B cell (primary cell): ENCODE measurements around the gene ZNF732. TPM values are rescaled to one million over a fixed set of nuclear protein-coding genes. Genes with fewer than 3 reads are reported as not detected.

Experiments
- ATAC-seq: fragments of 200-7000 bp; cut with Tn5 transposase; one replicate; pipeline ENCODE4 v1.10.0; 2021; ENCODE audit warnings: low read depth, mild to moderate bottlenecking, moderate number of reproducible peaks, moderate library complexity
- CTCF ChIA-PET: fragments of 350-600 bp; sonication (Branson Sonifier 250); formaldehyde crosslinking; loops from one replicate; lab custom pipeline; 2021; ENCODE audit warnings: antibody characterized with exemption, inconsistent platforms; lab: Charles Lee
- POLR2A ChIA-PET: fragments of 350-600 bp; sonication (Branson Sonifier 250); formaldehyde crosslinking; loops from one replicate; lab custom pipeline; 2021; ENCODE audit warnings: antibody characterized with exemption; lab: Charles Lee
- DNase-seq: peaks from one replicate; pipeline ENCODE4 v3.0.0; 2013
- H2AFZ ChIP-seq: 2 replicates; pipeline ENCODE4 v1.6.1; 2012; ENCODE audit warnings: mild to moderate bottlenecking, low read depth, low read length; ENCODE audit not compliant: insufficient read depth, poor library complexity, severe bottlenecking
- H3K27ac ChIP-seq, 2 donors: 1 replicate in 1 of 2; 2 replicates in 1 of 2; pipeline ENCODE4 v1.5.1; 2012 to 2013; ENCODE audit warnings: low read length in 2 of 2, mild to moderate bottlenecking in 2 of 2, moderate library complexity in 1 of 2
- H3K27me3 ChIP-seq, 4 experiments: fragments of 200-600 bp in 1 of 4; sonication (generic) in 1 of 4; replicated peaks in 1 of 4; 1 replicate in 2 of 4; 2 replicates in 2 of 4; pipeline versions ENCODE4 v1.6.1 to v1.7.0; 2013 to 2016; ENCODE audit warnings: low read length in 3 of 4, mild to moderate bottlenecking in 2 of 4, mixed read lengths in 1 of 4, moderate library complexity in 1 of 4; ENCODE audit not compliant: insufficient read depth in 4 of 4, control insufficient read depth in 3 of 4; ENCODE audit errors: control extremely low read depth in 1 of 4
- H3K36me3 ChIP-seq, 2 experiments: replicated peaks in 1 of 2; 1 replicate in 1 of 2; 2 replicates in 1 of 2; pipeline versions ENCODE4 v1.6.1 to v1.7.1; 2013; ENCODE audit warnings: low read length in 1 of 2; ENCODE audit not compliant: insufficient read depth in 2 of 2, control insufficient read depth in 1 of 2; ENCODE audit errors: control extremely low read depth in 1 of 2, extremely low read depth in 1 of 2
- H3K4me1 ChIP-seq, 2 donors: fragments of 200-600 bp in 1 of 2; sonication (generic) in 1 of 2; 1 replicate in 1 of 2; 2 replicates in 1 of 2; pipeline versions ENCODE4 v1.5.1 to v1.6.1; 2013 to 2017; ENCODE audit warnings: low read length in 2 of 2; ENCODE audit not compliant: control insufficient read depth in 2 of 2, insufficient read depth in 2 of 2
- H3K4me2 ChIP-seq: replicated peaks from 2 replicates; pipeline ENCODE3; 2012; ENCODE audit warnings: mild to moderate bottlenecking, low read depth, low read length; ENCODE audit not compliant: poor library complexity, severe bottlenecking
- H3K4me3 ChIP-seq, 5 experiments: fragments of 200-600 bp in 1 of 5; sonication (generic) in 1 of 5; 1 replicate in 3 of 5; 2 replicates in 2 of 5; pipeline versions ENCODE4 v1.5.1 to v1.7.0; 2011 to 2016; ENCODE audit warnings: low read length in 4 of 5, mild to moderate bottlenecking in 4 of 5, low read depth in 2 of 5, control low read depth in 1 of 5, moderate library complexity in 1 of 5; ENCODE audit not compliant: insufficient read depth in 1 of 5; ENCODE audit errors: control extremely low read depth in 1 of 5, extremely low read depth in 1 of 5
- H3K79me2 ChIP-seq: fragments of 200-600 bp; sonication (generic); one replicate; pipeline ENCODE4 v1.6.0; 2016; ENCODE audit warnings: low read length; ENCODE audit not compliant: control insufficient read depth, insufficient read depth
- H3K9ac ChIP-seq: fragments of 200-600 bp; sonication (generic); 2 replicates; pipeline ENCODE4 v1.6.1; 2017; ENCODE audit warnings: mild to moderate bottlenecking, low read length, moderate library complexity
- H3K9me3 ChIP-seq, 3 donors: one replicate each; pipeline versions ENCODE4 v1.6.1 to v1.7.1; 2013; ENCODE audit warnings: low read length in 2 of 3; ENCODE audit not compliant: control insufficient read depth in 2 of 3, insufficient read depth in 1 of 3; ENCODE audit errors: control extremely low read depth in 1 of 3
- H4K20me1 ChIP-seq: 2 replicates; pipeline ENCODE4 v1.6.0; 2012; ENCODE audit warnings: mild to moderate bottlenecking, low read length; ENCODE audit not compliant: insufficient read depth, control insufficient read depth, poor library complexity, severe bottlenecking
- H3K27ac Mint-ChIP-seq: one replicate; pipeline ENCODE4 v1.8.0; 2021; ENCODE audit warnings: mixed read lengths
- H3K27me3 Mint-ChIP-seq: one replicate; pipeline ENCODE4 v1.8.0; 2021; ENCODE audit warnings: mixed read lengths
- H3K4me1 Mint-ChIP-seq: one replicate; pipeline ENCODE4 v1.8.0; 2021; ENCODE audit warnings: mixed read lengths
- H3K4me3 Mint-ChIP-seq: one replicate; pipeline ENCODE4 v1.8.0; 2021; ENCODE audit warnings: mixed read lengths
- H3K9me3 Mint-ChIP-seq: one replicate; pipeline ENCODE4 v1.8.0; 2022; ENCODE audit warnings: mixed read lengths; ENCODE audit not compliant: insufficient read depth
- EZH2 ChIP-seq: IDR thresholded peaks from 2 replicates; pipeline ENCODE4 v1.6.1; 2012; ENCODE audit warnings: borderline replicate concordance, low read depth, mild to moderate bottlenecking, moderate library complexity, low read length; ENCODE audit not compliant: insufficient read depth, poor library complexity, severe bottlenecking
- WGBS: methylation state at CpG from one replicate; pipeline ENCODE4 v1.1.5; 2013; ENCODE audit warnings: missing lambda C conversion rate; ENCODE audit not compliant: insufficient coverage; 5-methylcytosine and 5-hydroxymethylcytosine counted together
- intact Hi-C: fragments of 100-400 bp; cut with micrococcal nuclease; formaldehyde crosslinking; loops from one replicate; pipeline ENCODE4 v1.10.0; 2022
- polyA minus RNA-seq: library from RNA; depleted of rRNA, polyadenylated mRNA; stranded (reverse); fragments of >200 nt; gene quantifications from 2 replicates; pipeline ENCODE4 v1.2.3, GENCODE V29; 2012
- polyA plus RNA-seq: library from polyadenylated mRNA; depleted of rRNA; stranded (reverse); fragments of >200 nt; gene quantifications from 2 replicates; pipeline ENCODE4 v1.2.3, GENCODE V29; 2012
- total RNA-seq, 2 donors: library from RNA; stranded (reverse); fragments of 120-200 nt in 1 of 2; gene quantifications; 1 replicate in 1 of 2; 2 replicates in 1 of 2; pipeline versions ENCODE4 v1.2.3 to v1.2.4, GENCODE V29; 2013 to 2022
- TF ChIP-seq, protein P1 (sequence below): fragments of 200-600 bp; IDR thresholded peaks from one replicate; pipeline ENCODE4 v1.8.0; 2022; ENCODE audit warnings: antibody characterized with exemption, mild to moderate bottlenecking

Gene ZNF732
- total RNA-seq = not detected in 2 replicates
- 0.02 TPM for total RNA-seq (2013)
- polyA plus RNA-seq = not detected in 2 replicates
- not detected in 2 replicates for polyA minus RNA-seq

DNA sequence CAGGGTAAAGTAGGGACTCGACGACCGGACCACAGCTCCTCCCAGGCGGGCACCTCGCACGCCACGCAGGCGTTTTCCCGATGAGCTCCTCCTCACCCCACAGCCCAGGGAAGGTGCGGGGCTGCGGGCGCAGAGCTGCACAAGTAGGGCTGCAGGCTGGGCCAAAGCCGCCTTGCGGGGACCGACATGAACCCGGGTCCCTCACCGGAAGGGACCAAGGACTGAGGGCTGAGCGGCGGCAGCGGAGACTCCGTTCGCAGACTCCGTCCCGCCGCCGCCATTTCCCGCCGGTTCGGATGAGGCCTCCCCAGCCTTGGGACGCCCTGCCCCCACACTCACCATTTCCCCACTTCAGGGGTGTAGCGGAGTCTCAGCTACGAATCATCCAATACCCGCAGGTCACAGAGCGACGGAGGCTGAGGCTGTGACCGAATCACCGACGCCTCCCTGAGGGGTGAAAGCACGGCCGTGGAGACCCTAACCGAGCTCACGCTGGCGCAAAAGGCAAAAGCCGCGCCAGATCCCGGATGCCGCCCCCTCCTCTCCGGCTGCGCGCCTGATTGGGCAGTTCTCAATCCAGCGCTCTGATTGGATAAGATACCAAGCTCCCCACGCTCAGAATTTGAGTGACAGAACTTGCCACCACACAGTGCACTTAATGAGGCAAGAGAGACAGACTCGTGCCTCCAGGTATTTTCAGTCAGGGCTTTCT, at the start of gene ZNF732:
Gene ZNF732 (minus strand): TSS at position 506 of the 712 bp plus-strand sequence. CDS start 164 bp downstream, at position 342.
- no peaks in the 10 kb centered on the region for H4K20me1 ChIP-seq
- H3K36me3 ChIP-seq = no peaks in the 10 kb centered on the region
- peaks cover 12 to 20% of the 10 kb centered on the region in 2 donors for H3K4me1 ChIP-seq
- 33% methylated on average over 51 of the region's 53 CpGs for WGBS
- CTCF ChIA-PET = no interaction called here
- peak within 1 kb of the TSS in 1 of 2 donors; percentile 72 for H3K27ac ChIP-seq
- Mint-ChIP-seq H3K27ac (peak within 1 kb of the TSS; percentile 83), H3K9me3 (peaks cover 18% of the 10 kb centered on the region), H3K4me1 (peaks cover 25% of the 10 kb centered on the region), H3K4me3 (peak within 1 kb of the TSS; percentile 16), H3K27me3 (peaks cover 8% of the 10 kb centered on the region)
- TF ChIP-seq, protein P1, sequence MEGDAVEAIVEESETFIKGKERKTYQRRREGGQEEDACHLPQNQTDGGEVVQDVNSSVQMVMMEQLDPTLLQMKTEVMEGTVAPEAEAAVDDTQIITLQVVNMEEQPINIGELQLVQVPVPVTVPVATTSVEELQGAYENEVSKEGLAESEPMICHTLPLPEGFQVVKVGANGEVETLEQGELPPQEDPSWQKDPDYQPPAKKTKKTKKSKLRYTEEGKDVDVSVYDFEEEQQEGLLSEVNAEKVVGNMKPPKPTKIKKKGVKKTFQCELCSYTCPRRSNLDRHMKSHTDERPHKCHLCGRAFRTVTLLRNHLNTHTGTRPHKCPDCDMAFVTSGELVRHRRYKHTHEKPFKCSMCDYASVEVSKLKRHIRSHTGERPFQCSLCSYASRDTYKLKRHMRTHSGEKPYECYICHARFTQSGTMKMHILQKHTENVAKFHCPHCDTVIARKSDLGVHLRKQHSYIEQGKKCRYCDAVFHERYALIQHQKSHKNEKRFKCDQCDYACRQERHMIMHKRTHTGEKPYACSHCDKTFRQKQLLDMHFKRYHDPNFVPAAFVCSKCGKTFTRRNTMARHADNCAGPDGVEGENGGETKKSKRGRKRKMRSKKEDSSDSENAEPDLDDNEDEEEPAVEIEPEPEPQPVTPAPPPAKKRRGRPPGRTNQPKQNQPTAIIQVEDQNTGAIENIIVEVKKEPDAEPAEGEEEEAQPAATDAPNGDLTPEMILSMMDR = no peak
- no peak for TF ChIP-seq EZH2
- intact Hi-C loops = no loop called here
- H2AFZ ChIP-seq = peak within 1 kb of the TSS; percentile 10
- H3K9me3 ChIP-seq = peaks cover 7 to 65% (median 64%) of the 10 kb centered on the region in 3 donors
- no peaks in the 10 kb centered on the region for H3K27me3 ChIP-seq
- H3K4me2 ChIP-seq = no peak within 1 kb of the TSS
- H3K4me3 ChIP-seq = peak within 1 kb of the TSS in 1 of 5 experiments; percentile 39
- peak within 1 kb of the TSS; percentile 11 for H3K9ac ChIP-seq
- DNase-seq (no peak), ATAC-seq (no peak)
- POLR2A ChIA-PET = interaction anchor here (0.6 kb wide), 1 partner anchor 165 kb away, joined by 4 read pairs; no protein-coding TSS in a partner anchor
- H3K79me2 ChIP-seq = no peaks in the 10 kb centered on the region

GRCh38 chr4:340011-340410, 34.7 kb upstream of the ZNF732 start:
- Histone ChIP-seq H3K27me3 (no peaks in the 10 kb centered on the region), H3K9ac (no peak overlapping the region), H2AFZ (no peak overlapping the region), H3K36me3 (peaks cover 5 to 27% of the 10 kb centered on the region in 2 experiments), H3K27ac (no peak overlapping the region), H3K79me2 (peaks cover 60% of the 10 kb centered on the region), H3K4me3 (no peak overlapping the region), H3K4me2 (no peak overlapping the region), H3K4me1 (peaks cover 16 to 22% of the 10 kb centered on the region in 2 donors), H4K20me1 (no peaks in the 10 kb centered on the region), H3K9me3 (peaks cover 9 to 29% (median 26%) of the 10 kb centered on the region in 3 donors)
- WGBS = 100% methylated on average over 4 of the region's 4 CpGs
- Mint-ChIP-seq H3K4me1 (peaks cover 39% of the 10 kb centered on the region), H3K27ac (no peak overlapping the region), H3K9me3 (peaks cover 10% of the 10 kb centered on the region), H3K27me3 (no peaks in the 10 kb centered on the region), H3K4me3 (peak overlapping the region; percentile 8)
- ChIA-PET CTCF (no interaction called here), POLR2A (no interaction called here)
- no peak for DNase-seq
- intact Hi-C loops = no loop called here
- ATAC-seq = no peak
- TF ChIP-seq EZH2 = no peak
- TF ChIP-seq, protein P1 = peak; percentile 44
